ENCODE measurements around the gene BST1.
"Not testable (repeated sequence)": the region's sequence is repeated elsewhere in the genome, so short reads cannot be mapped to it uniquely, and the experiment has no call there.

Gene BST1

DNA sequence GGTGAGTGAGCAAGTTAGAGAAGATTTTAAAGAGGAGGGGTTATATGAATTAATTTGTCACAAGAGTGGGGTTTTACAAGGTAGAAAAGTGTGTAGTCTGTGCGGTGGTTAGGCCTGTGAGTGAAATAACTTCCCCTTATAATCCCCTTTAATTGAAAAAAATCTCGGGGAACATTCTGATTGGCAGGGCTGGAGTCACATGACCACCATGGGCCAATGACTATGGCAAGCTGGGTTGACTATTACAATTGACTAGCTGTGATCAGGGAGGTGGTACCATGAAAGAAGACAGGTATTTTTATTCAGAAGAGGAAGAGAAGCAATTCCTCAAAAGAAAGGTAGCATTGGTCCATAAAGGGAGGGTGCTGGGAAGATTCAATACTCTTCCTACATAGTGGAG lies 48.3 kb downstream of the BST1 start:
- DNase-seq, result no peak

DNA sequence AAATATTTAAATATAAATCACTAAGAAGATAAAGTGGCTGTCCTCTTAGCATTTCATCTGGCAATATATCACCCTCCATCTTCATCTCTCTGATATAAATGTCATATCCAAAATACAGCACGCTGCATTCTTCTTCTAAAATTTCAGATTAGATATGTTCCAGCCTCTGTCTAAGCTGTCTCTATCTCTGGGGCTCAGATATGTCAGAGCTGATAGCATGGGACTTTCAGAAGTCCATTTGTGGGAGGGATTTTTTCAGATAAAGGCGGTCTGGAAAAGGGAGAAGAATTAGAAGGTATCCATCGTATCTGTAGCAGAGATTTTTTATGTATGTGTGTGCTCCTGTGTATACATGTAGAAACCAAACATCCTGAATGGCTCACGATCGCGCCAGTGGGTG lies 50.2 kb downstream of the BST1 start:
- no peak for DNase-seq

DNA sequence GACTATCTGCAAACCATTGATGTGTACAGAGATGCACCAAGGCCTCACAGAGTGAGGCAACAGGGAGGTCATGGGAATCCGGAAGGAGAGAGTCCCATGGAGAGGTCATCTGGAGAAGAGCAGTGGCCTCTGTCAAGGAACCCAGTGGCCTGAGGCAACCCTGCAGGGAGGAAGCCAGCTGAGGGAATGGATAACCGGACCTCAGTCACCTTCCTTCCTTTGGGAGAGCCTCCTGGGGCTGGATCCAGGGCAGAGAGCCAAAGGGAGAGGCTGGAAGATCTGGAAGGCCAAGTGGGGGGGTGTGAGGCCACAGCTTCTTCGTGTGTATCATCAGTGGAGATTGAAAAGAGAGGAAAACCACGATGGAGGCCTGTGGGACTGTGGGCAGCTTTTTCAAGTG lies 50.9 kb downstream of the BST1 start:
- no peak for DNase-seq

DNA sequence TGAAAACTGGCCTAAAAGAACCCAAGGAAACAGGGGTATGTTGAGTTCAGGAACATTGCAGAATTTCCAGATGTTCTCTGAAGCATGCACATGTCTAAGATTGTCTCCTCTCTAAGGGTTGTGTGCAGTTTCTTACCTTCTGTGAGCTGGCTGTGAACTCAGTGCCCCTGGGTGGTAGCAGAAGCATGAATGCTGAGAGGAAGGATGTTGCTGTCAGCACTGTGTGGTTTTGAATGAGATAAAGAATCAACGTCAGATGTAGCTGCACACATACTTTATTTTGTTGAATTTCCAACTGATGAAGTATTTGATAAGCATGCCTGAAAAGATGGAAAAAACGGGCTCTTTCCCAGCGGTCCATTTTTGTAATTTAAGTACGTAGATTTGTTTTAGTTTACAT lies 51.5 kb downstream of the BST1 start:
- peak; percentile 47 to 52 for DNase-seq

DNA sequence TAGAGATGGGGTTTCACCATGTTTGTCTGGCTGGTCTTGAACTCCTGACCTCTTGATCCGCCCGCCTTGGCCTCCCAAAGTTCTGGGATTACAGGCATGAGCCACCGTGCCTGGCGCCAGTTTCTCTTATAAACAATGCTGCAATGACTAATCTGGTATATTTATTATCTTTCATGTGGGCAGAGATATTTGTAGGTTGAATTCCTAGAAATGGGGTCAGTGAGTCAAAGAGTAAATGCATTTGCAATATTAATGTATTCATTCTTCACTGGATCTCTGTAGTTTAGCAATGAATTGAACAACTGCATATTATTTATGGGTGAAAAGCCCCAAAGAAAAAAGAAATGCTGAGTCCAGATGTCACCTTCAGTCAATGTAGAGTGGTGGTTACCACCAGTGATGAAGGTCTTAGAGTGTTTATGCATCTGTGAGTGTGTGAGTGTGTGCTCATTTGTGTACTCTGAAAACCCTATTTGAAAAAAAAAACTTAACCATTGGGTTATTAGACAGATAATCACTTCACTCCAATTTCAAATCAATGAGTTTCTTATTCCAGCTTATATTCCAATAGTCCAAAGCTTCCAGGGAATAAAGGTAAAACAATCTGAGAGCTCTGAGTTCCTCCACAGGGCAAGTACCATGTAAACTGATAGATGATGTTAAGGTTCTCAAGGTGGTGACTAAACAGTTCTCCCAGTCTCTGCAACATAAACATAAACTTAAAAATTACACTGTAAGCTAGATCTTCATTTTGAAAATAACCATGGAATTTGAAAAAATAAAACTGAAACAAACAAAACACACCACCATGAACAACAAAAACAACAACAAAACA lies 52.7 kb downstream of the BST1 start:
- DNase-seq, result peak in 1 of 2 donors; percentile 9

DNA sequence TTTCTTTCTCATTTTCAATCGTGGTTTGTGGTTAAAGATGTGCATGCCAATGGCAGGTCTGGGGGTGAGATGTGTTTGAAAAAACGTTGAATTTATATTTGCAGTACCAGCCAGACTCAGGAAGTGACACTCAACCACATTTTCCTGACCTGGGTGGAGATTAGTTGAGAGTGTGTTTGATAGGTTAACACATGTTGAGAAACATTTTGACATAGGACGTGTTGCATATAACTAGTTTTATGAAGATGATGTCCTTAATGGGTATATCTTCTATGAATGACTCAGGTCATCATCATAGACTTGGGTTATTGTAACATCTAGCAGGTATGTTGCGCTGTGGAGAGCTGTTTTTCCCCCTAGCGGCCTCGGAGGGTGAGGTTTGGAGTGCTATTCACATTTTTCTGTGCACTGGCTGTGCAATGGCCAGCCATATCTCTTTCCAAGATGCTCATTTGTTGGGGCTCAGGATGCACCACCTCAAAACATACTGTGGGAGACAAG lies 53.5 kb downstream of the BST1 start:
- DNase-seq, result peak; percentile 70 to 84

DNA sequence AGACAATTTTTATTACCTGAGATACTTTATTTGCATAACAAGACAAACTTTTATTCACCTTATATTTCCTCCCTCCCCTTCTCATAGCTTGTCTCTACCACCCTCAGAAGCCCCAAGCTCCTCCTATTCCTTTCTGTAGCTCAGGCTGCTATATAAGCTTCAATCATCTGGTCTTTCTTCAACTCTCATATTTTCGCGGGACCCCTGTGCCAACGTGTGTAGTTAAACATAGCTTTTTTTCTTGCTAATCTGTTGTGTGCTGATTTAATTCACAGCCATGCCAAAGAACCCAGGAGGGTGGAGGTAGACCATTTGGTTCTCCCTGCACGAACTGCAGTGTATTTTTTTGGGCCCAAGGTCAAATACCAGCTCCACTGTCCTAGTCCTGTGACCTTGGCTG lies 54.2 kb downstream of the BST1 start:
- DNase-seq, result no peak

DNA sequence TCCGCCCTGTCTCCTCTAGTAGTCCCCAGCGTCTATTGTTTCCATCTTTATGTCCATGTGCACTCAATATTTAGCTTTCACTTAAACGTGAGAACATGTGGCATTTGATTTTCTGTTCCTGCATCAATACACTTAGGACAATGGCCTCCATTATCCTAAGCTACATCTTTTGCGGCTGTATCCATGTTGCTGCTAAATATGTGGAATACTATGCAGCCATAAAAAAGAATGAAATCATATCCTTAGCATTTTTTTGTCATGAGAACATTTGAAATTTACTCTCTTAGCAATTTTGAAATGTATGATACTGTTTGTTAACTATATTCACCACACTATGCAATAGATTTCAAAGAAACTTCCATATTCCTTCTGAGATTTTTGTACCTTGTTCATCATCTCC lies 55.4 kb downstream of the BST1 start:
- DNase-seq, result no peak

DNA sequence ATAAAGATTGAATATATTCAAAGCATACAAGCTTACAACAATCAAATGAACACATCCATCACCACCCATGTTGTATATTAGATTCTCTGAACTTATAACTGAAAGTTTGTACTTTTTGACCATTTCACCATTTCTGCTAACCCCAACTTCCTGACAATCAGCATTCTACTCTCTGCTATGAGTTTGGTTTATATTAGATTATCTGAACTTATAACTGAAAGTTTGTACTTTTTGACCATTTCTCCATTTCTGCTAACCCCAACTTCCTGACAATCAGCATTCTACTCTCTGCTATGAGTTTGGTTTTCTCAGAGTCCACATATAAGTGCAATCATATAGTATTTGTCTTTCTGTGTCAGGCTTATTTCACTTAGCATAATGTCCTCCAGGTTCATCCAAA lies 59.6 kb downstream of the BST1 start:
- not testable (repeated sequence) for DNase-seq

DNA sequence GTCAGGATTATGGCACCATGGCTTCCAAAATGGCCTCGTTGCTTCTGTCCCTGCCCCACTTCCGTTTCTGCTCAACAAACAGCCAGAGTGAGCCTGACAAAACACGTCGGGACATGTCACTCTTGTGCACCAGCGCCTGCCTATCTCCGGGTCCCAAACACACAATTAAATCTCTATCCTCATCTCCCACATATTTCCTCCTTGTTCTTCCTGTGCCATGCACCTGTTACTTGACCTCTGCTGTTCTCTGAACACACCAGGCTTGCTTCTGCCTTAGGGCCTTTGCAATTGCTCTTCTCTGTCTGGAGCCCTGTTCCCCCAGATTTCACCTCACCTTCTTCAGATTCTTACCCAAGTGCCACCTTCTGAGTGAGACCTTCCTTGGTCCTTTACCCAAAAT lies 62.5 kb downstream of the BST1 start:
- DNase-seq, result no peak

DNA sequence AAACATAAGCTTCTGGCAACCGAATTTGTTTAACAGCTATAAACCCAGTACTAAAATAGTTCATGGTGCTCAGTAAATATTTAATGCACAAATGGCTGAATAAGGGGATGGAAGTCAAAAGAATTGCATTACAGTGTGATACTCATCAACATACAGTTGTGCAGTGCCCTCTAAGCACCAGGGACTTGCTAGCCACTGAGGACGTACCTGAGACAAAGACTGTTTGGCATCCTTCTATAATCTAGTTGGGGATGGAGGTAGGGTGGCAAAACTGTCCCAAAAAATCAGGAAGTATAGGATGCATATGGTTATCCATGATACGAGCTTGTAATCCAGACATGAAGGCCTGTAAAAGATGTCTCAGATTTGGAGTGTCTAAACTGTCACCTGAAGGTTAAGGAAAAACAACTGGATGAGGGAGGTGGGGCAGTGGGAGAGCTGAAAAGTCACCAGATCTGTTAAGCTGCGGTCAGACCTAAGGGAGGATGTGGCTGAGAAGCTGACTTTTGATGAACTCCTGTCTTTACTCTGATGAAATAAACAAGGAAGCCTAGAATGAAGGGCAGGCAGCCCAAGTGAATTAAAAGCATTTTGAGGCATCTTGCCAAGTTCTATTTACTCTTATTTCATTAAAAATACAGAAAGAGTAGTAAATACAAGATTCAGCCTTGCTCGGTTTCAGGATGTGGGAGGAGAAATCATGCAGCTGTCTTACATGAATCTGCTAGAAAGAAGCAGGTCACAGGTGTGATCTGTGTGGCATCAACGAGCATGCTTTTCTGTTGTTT lies 63.2 kb downstream of the BST1 start:
- DNase-seq, result peak; percentile 17 to 51

DNA sequence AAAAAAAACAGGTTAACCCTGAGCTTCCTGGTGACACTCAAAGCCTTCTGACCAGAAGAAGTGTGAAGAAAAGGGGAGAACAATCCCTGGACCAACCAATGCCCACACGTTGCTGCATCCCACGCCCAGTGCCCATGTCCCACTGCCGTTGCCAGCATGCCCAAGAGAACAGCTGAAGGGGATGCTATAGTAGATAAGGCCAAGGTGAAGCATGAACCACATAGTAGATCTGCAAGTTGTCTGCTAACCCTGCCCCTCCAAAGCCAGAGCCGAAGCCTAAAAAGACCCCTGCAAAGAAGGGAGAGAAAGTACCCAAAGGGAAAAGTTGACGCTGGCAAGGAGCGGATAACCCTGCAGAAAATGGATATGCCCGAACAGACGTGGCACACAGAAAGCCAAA lies 64.0 kb downstream of the BST1 start:
- no peak for DNase-seq

DNA sequence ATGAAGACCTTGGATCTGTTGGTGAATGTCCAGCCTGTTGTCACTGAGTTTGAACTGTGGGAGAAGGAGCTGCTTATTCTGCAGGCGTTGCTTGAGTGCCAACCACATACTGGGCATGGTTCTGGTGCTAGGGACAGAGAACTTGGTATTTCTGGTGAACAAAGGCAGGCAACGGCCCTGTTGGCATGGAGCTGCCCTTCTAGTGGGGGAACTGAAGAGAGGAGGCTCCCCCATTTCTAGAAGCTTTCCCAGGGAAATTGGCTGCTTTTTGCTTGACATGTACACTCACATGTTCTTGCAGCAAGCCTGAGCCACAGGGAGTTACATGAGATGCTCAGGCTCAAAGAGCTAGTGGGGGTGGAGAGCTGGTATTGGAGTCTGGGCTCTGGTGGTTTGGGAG lies 66.3 kb downstream of the BST1 start:
- no peak for DNase-seq

DNA sequence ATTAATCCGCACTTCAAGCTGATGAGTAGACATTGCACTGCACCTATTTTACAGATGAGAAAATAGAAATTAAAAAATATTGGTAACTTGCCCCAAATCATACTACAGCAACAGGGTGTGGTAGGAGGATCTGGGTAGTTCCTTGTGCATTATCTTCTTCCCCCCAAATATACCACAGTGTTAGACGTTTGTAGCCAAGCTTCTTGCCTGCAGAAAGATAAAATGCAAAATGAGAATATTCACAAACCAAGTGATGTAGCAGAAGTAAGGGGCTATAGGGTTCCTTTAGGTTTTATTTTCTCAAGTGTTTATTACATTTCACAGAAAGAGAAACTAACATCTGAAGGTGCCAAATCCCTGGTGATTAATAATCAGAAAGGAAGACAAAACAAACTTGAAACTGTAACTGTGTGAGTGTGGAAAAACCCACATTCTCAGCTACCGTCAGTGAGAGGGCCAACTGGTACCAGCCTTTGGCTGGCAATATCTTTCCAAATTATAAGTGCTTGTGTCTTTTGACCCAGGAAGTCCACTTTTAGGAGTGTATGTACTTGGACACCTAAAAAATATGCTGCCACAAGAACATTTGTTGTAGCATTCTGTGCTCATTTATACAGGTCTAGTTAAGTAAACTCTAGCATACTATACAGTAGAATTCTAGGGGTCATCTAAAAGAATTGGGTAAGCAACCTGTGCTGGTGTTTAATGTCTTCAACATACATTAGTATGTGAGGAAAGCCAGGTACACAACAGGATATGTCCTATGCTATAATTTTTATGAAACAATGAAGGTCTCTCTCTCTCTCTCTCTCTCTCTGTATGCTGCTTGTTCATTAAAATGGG lies 68.6 kb downstream of the BST1 start:
- no peak for DNase-seq

DNA sequence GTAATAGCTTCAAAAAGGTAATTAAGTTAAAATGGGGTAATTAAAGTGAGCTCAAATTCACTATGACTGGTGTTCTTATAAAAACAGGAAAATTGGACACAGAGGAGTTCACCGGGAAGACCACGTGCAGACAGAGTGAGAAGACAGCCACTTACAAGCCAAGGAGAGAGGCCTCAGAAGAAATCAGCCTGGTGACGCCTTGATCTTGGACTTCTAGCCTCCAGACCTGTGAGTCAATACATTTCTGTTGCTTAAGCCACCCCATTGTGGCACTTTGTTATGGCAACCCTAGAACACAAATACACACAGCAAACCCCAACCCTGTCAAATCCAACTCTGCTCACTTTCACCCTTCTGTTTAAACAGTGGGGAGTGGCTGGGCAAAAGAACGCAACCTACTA lies 71.2 kb downstream of the BST1 start:
- peak in 1 of 2 donors; percentile 15 for DNase-seq

DNA sequence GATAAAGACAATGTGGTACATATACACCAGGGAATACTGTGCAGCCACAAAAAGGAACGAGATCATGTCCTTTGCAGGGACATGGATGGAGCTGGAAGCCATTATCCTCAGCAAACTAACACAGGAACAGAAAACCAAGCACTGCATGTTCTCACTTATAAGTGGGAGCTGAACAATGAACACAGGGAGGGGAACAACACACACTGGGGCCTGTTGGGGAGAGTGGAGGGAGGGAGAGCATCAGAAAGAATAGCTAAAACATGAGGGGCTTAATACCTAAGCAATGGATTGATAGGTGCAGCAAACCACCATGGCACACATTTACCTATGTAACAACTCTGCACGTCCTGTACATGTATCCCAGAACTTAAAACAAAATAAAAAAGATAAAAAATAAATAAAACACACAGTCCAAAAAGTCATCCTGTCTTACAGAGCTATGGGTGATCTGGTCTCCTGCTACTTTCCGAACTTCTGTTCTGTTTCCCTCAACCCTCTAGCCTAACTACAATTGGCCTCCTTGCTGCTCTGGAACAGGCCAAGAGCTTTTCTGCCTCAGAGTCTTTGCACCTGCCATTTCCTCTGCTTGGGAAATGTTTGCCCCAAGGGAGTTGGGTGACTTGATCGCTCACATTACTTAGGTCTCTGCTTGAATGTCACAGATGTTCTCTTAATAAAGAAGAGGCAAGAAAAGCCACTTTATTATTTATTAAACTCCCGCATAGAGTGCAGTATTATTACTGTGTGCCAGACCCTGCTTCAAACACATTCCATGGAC lies 74.2 kb downstream of the BST1 start:
- DNase-seq, result no peak

DNA sequence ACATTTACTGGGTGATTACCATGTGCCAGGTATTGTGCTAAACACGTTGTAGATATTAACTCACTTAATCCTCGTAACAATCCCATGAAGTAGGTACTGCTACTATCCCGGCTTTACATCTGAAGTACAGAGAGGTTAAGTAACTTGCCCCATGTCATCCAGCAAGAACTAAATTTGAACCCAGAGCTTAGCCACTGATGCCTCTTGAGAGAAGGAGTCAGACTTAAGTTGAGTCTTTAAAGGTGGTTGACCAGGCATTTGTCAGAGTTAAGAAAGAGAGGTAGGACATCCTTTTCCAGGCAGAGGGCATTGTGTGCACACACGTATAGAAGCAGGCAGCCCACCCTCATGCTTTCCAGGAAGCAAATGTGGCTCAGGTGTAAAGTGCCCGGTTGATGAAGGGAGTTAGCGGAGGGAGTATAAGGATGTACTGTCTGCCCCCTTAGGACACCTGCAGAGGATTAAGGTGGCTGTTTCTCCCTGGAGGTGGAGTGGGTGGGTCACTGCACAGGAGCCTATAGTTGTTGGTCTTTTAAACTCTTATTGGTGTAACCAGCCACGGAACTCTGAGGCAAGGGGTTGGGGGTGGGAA lies 74.9 kb downstream of the BST1 start:
- DNase-seq, result no peak

DNA sequence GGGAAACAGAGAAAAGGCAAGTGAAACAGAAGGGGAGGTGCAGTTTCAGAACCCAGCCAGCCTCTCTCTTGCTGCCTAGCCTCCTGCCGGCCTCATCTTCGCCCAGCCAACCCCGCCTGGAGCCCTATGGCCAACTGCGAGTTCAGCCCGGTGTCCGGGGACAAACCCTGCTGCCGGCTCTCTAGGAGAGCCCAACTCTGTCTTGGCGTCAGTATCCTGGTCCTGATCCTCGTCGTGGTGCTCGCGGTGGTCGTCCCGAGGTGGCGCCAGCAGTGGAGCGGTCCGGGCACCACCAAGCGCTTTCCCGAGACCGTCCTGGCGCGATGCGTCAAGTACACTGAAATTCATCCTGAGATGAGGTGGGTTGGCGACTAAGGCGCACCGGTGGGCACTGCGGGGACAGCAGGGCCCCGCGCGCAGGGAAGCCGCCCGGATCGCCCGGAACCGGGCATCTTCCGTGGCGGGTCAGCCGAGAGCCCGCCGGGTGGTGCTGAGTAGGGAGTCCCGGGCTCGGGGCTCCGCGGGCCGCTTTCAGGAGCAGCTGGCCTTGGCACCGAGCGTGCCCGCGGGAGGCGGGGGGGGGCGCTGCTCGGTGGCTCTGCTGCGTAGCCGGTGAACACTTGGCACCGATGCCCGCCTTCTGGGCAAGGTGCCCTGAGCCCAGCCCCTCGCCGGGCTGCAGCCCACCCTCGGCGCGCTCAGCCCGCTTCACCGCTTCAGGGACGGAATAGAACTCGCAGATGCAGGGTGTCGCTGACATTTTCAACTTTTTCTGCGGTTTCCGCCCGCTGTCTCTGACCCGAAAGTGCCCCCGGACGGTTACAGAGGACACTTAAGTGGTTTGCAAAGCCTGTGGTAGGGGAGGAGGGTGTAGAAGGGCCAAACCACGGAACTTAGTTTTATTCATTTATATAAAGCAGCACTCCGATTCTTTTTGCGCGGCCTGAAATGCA lies 75.7 kb downstream of the BST1 start, which contains the start of gene CD38:
Gene CD38, plus strand, starts transcription at position 40 of the 953 bp plus-strand sequence. Its CDS starts 87 bp downstream, at position 127.
- peak; percentile 48 to 53 for DNase-seq

DNA sequence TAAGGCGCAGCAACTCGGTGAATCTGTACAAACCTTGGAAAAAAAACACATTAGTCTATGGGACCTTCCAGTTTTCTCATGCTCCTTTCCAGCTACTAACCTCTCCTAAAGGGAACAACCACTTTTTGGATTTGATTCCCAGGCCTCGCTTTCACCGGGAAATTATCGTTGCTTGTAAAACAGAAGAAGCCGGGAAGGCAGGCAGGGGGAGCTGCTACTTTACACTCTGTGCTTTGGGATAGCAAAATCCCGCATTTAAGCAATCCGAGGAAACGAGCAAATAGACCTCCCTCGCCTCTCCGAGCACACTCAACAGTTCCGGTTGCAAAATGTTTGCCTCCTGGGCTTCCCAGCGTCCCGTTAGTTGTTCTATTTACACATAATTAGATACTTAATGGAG lies 76.4 kb downstream of the BST1 start:
- no peak for DNase-seq

DNA sequence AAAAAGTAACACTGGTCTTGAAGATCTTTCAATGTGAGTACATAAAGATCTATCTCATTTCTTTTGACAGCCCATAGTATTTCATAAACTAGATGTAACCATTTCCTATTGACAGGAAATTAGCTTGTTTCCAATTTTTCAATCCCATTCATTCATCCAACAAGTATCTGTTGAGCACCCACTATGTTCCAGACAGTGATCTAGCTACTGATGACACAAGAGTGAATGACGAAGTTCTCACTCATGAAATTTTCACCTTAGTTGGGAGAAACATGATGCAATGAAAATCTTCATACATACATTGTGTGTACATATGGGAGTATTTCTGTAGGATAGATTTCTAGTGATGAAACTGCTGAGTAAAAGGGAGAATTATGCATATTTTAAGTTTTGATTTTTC lies 76.9 kb downstream of the BST1 start:
- DNase-seq, result no peak
